SK-N-SH (cell line): ENCODE measurements around the gene DNASE1L2. TPM values are rescaled to one million over a fixed set of nuclear protein-coding genes. Genes with fewer than 3 reads are reported as not detected.
A peak's percentile ranks its signal among the peaks of the same experiment; 100 is the strongest.

ENCODE experiments used
- CTCF ChIA-PET: fragments of 300-600, 350-600 bp; formaldehyde crosslinking; extraction: SDS; loops from one replicate; lab custom pipeline; 2021; lab: Yijun Ruan, JAX
- POLR2A ChIA-PET: fragments of 350-600 bp; sonication (Branson Sonifier 250); formaldehyde crosslinking; extraction: SDS; loops from one replicate; lab custom pipeline; 2020; ENCODE audit warnings: antibody characterized with exemption, inconsistent platforms; lab: Yijun Ruan, JAX
- DNase-seq: peaks from one replicate; pipeline ENCODE4 v3.0.0; 2012
- H2AFZ ChIP-seq: fragments of 200-600 bp; sonication (generic); 2 replicates; pipeline ENCODE4 v1.8.1; 2016; ENCODE audit warnings: antibody characterized with exemption, mild to moderate bottlenecking, low read depth
- H3F3A ChIP-seq: fragments of 200-600 bp; sonication (generic); replicated peaks from 2 replicates; pipeline ENCODE3; 2016; ENCODE audit warnings: antibody characterized with exemption, mild to moderate bottlenecking; ENCODE audit not compliant: insufficient read depth
- H3K27ac ChIP-seq, 2 experiments: fragments of 200-500 bp in 1 of 2; fragments of 200-600 bp in 1 of 2; sonication (Bioruptor generic) in 1 of 2; sonication (generic), shearing (Covaris generic) in 1 of 2; 2 replicates each; pipeline versions ENCODE4 v1.5.1 to v1.6.1; 2014 to 2016; ENCODE audit warnings: low read depth in 2 of 2, inconsistent platforms in 1 of 2, low read length in 1 of 2, mild to moderate bottlenecking in 1 of 2, mixed read lengths in 1 of 2
- H3K27me3 ChIP-seq: fragments of 200-600 bp; sonication (generic), shearing (Covaris generic); 2 replicates; pipeline ENCODE4 v1.6.1; 2016; ENCODE audit warnings: mixed run types; ENCODE audit not compliant: insufficient read depth
- H3K36me3 ChIP-seq, 2 experiments: fragments of 200-500 bp in 1 of 2; fragments of 200-600 bp in 1 of 2; sonication (Bioruptor generic) in 1 of 2; sonication (generic) in 1 of 2; replicated peaks in 1 of 2; 2 replicates each; pipeline versions ENCODE3 to v1.5.1; 2014 to 2016; ENCODE audit warnings: low read length in 1 of 2, mild to moderate bottlenecking in 1 of 2; ENCODE audit not compliant: insufficient read depth in 2 of 2, control insufficient read depth in 1 of 2
- H3K4me1 ChIP-seq, 2 experiments: fragments of 200-500 bp in 1 of 2; fragments of 200-600 bp in 1 of 2; sonication (Bioruptor generic) in 1 of 2; sonication (generic), shearing (Covaris generic) in 1 of 2; 2 replicates each; pipeline versions ENCODE4 v1.5.1 to v1.6.1; 2014 to 2016; ENCODE audit warnings: low read depth in 1 of 2, low read length in 1 of 2, mixed run types in 1 of 2; ENCODE audit not compliant: insufficient read depth in 2 of 2, control insufficient read depth in 1 of 2
- H3K4me2 ChIP-seq: fragments of 200-600 bp; sonication (generic), shearing (Covaris generic); 2 replicates; pipeline ENCODE4 v1.6.1; 2017; ENCODE audit warnings: mixed run types
- H3K4me3 ChIP-seq, 2 experiments: fragments of 200-500 bp in 1 of 2; fragments of 200-600 bp in 1 of 2; sonication (Bioruptor generic) in 1 of 2; sonication (generic), shearing (Covaris generic) in 1 of 2; 2 replicates each; pipeline versions ENCODE4 v1.5.1 to v1.8.1; 2014 to 2016; ENCODE audit warnings: low read depth in 2 of 2, inconsistent platforms in 1 of 2, low read length in 1 of 2, mild to moderate bottlenecking in 1 of 2, mixed read lengths in 1 of 2, moderate library complexity in 1 of 2
- H3K79me2 ChIP-seq: fragments of 200-600 bp; sonication (generic); 2 replicates; pipeline ENCODE4 v1.8.1; 2017; ENCODE audit warnings: mild to moderate bottlenecking; ENCODE audit not compliant: insufficient read depth
- H3K9ac ChIP-seq: fragments of 200-600 bp; sonication (generic); 2 replicates; pipeline ENCODE4 v1.6.1; 2017; ENCODE audit warnings: mixed run types
- H3K9me2 ChIP-seq: fragments of 200-600 bp; sonication (generic); 2 replicates; pipeline ENCODE4 v1.6.1; 2017; ENCODE audit warnings: mixed run types
- H3K9me3 ChIP-seq: fragments of 200-600 bp; sonication (generic); 2 replicates; pipeline ENCODE4 v1.6.1; 2017; ENCODE audit warnings: mixed run types, mild to moderate bottlenecking, moderate library complexity
- H4K20me1 ChIP-seq: fragments of 200-600 bp; sonication (generic); 2 replicates; pipeline ENCODE4 v1.6.1; 2017; ENCODE audit warnings: mild to moderate bottlenecking, mixed run types; ENCODE audit not compliant: insufficient read depth
- CHD2 ChIP-seq: fragments of 150-350 bp; IDR thresholded peaks from 2 replicates; pipeline ENCODE4 v1.6.1; 2018; ENCODE audit warnings: low read length; ENCODE audit not compliant: partially characterized antibody
- ELF1 ChIP-seq: IDR thresholded peaks from 2 replicates; pipeline ENCODE4 v1.4.0; 2012
- EZH2phosphoT487 ChIP-seq: fragments of 200-600 bp; sonication (generic); IDR thresholded peaks from 2 replicates; pipeline ENCODE4 v1.6.1; 2017; ENCODE audit warnings: low read depth, mixed run types, mild to moderate bottlenecking, antibody characterized with exemption, moderate library complexity, borderline replicate concordance
- FOXJ3 ChIP-seq: sonication (generic); formaldehyde crosslinking; IDR thresholded peaks from 2 replicates; pipeline ENCODE4 v1.5.1; 2020; ENCODE audit warnings: mild to moderate bottlenecking, missing genetic modification reagents
- FOXM1 ChIP-seq: IDR thresholded peaks from 2 replicates; pipeline ENCODE4 v1.4.0; 2012; ENCODE audit warnings: low read depth, mild to moderate bottlenecking
- GABPA ChIP-seq: IDR thresholded peaks from 2 replicates; pipeline ENCODE4 v1.4.0; 2012; ENCODE audit warnings: low read depth, mild to moderate bottlenecking
- GATA2 ChIP-seq: sonication (generic); formaldehyde crosslinking; IDR thresholded peaks from 2 replicates; pipeline ENCODE4 v1.5.0; 2020; ENCODE audit warnings: mild to moderate bottlenecking, missing genetic modification reagents
- JUND ChIP-seq: IDR thresholded peaks from 2 replicates; pipeline ENCODE4 v1.4.0; 2012
- MEF2A ChIP-seq: IDR thresholded peaks from 2 replicates; pipeline ENCODE4 v1.4.0; 2012; ENCODE audit warnings: low read depth, borderline replicate concordance
- MXI1 ChIP-seq: IDR thresholded peaks from 2 replicates; pipeline ENCODE4 v1.6.1; 2012; ENCODE audit warnings: mild to moderate bottlenecking, low read depth, low read length, improper control_type of control experiment
- NFIC ChIP-seq: IDR thresholded peaks from 2 replicates; pipeline ENCODE4 v1.4.0; 2012; ENCODE audit warnings: borderline replicate concordance
- NRF1 ChIP-seq: IDR thresholded peaks from 2 replicates; pipeline ENCODE4 v1.6.1; 2012; ENCODE audit warnings: low read depth, mild to moderate bottlenecking, low read length
- POLR2AphosphoS5 ChIP-seq: IDR thresholded peaks from 2 replicates; pipeline ENCODE4 v1.6.1; 2012; ENCODE audit warnings: low read depth, low read length
- RAD21 ChIP-seq: IDR thresholded peaks from 2 replicates; pipeline ENCODE4 v1.6.1; 2012; ENCODE audit warnings: mild to moderate bottlenecking, low read length
- RCOR1 ChIP-seq: fragments of 150-350 bp; IDR thresholded peaks from 2 replicates; pipeline ENCODE4 v1.6.1; 2017; ENCODE audit warnings: antibody characterized with exemption, low read length
- RFX5 ChIP-seq: IDR thresholded peaks from 2 replicates; pipeline ENCODE4 v1.6.1; 2012; ENCODE audit warnings: mild to moderate bottlenecking, improper control_type of control experiment, low read length
- RXRA ChIP-seq: IDR thresholded peaks from 2 replicates; pipeline ENCODE4 v1.4.0; 2012; ENCODE audit warnings: low read depth, mild to moderate bottlenecking, borderline replicate concordance
- SIN3A ChIP-seq: IDR thresholded peaks from 2 replicates; pipeline ENCODE4 v1.6.1; 2012; ENCODE audit warnings: low read depth, mild to moderate bottlenecking, low read length, moderate library complexity, borderline replicate concordance
- SMC3 ChIP-seq: IDR thresholded peaks from 2 replicates; pipeline ENCODE4 v1.6.1; 2012; ENCODE audit warnings: low read depth, low read length, improper control_type of control experiment
- TCF12 ChIP-seq: IDR thresholded peaks from 2 replicates; pipeline ENCODE4 v1.4.0; 2012
- TEAD4 ChIP-seq: IDR thresholded peaks from 2 replicates; pipeline ENCODE4 v1.4.0; 2012; ENCODE audit warnings: mild to moderate bottlenecking, borderline replicate concordance; ENCODE audit not compliant: insufficient read depth
- USF1 ChIP-seq: IDR thresholded peaks from 2 replicates; pipeline ENCODE4 v1.4.0; 2012; ENCODE audit warnings: low read depth, borderline replicate concordance
- YY1 ChIP-seq: IDR thresholded peaks from 2 replicates; pipeline ENCODE4 v1.4.0; 2012; ENCODE audit warnings: low read depth, mild to moderate bottlenecking
- ZBTB33 ChIP-seq: IDR thresholded peaks from 2 replicates; pipeline ENCODE4 v1.4.0; 2012; ENCODE audit warnings: low read depth, borderline replicate concordance
- WGBS: methylation state at CpG from one replicate; pipeline ENCODE4 v1.1.6; 2017; ENCODE audit warnings: low lambda C conversion rate; 5-methylcytosine and 5-hydroxymethylcytosine counted together
- polyA plus RNA-seq, 3 experiments: library from polyadenylated mRNA; depleted of rRNA; stranded (reverse); fragments of >200 nt; gene quantifications; 2 replicates each; pipeline ENCODE4 v1.2.3, GENCODE V29; 2012

Gene DNASE1L2
- polyA plus RNA-seq, 1 of the 3 experiments (the other 2 are of a cell fraction) = 2.5 TPM

- TF ChIP-seq MEF2A (no peak), EZH2phosphoT487 (no peak), ZBTB33 (no peak), RAD21 (no peak), MXI1 (peak; percentile 87), GABPA (no peak), TCF12 (no peak; the same call in 1 of the 2 replicates), SMC3 (no peak), NFIC (no peak; the same call in 1 of the 2 replicates), TEAD4 (no peak), ELF1 (no peak), RFX5 (no peak)
Observed at GRCh38 chr16:2205104-2205966, 30.9 kb upstream of the DNASE1L2 start, which contains the start of gene MLST8 (continued).

GRCh38 chr16:2205967-2206313 lies 30.3 kb upstream of the DNASE1L2 start:
- no peaks in the 10 kb centered on the region for H3K27me3 ChIP-seq
- TF ChIP-seq YY1 (no peak), GABPA (no peak), CHD2 (no peak), FOXJ3 (no peak), FOXM1 (no peak), TCF12 (no peak), NRF1 (no peak), RXRA (no peak), GATA2 (no peak), RCOR1 (no peak), SIN3A (no peak), EZH2phosphoT487 (no peak), USF1 (no peak), MEF2A (no peak), NFIC (no peak), SMC3 (no peak), MXI1 (no peak), JUND (no peak), POLR2AphosphoS5 (no peak)
- H3K79me2 ChIP-seq = peaks cover 16% of the 10 kb centered on the region; the same call in 1 of the 2 replicates
- H3K4me2 ChIP-seq = peak overlapping the region; percentile 85
- H3K9me3 ChIP-seq = no peaks in the 10 kb centered on the region
- H3K4me1 ChIP-seq = peaks cover 0 to 23% of the 10 kb centered on the region in 2 experiments; a peak in 2 of 4 replicates
- 0% methylated on average over 7 of the region's 16 CpGs for WGBS
- ChIA-PET POLR2A (interaction anchor here (1.5 to 1.7 kb wide), 2 partner anchors 9 to 58 kb away, joined by 3 to 5 read pairs; partner anchors contain the start of gene RAB26), CTCF (interaction anchor here (0.9 to 4.9 kb wide), 4 partner anchors 11 to 1570 kb away, joined by 3 to 19 read pairs (median 4); partner anchors contain the start of genes ECI1 and METTL26)
- H4K20me1 ChIP-seq = no peaks in the 10 kb centered on the region
- H3K4me3 ChIP-seq = peak overlapping the region; percentile 75 to 76
- peak overlapping the region; percentile 84 to 97 for H3K27ac ChIP-seq
- DNase-seq = peak; percentile 75
- peak overlapping the region; percentile 94 for H3K9ac ChIP-seq
- peaks cover 0 to 28% of the 10 kb centered on the region in 2 experiments for H3K36me3 ChIP-seq
- H2AFZ ChIP-seq = peak overlapping the region; percentile 98; the same call in 1 of the 2 replicates
- no peaks in the 10 kb centered on the region for H3K9me2 ChIP-seq
- peaks cover 6% of the 10 kb centered on the region for H3F3A ChIP-seq
